Brain microvascular endothelial cell (primary cell): ENCODE measurements around the gene CACNA2D4.

Experiments
- DNase-seq: peaks from one replicate; pipeline ENCODE4 v3.0.0-alpha.2; 2020
- H3K27ac ChIP-seq: fragments of 250-450 bp; sonication (Bioruptor Pico); 2 replicates; pipeline ENCODE4 v1.5.1; 2020; ENCODE audit warnings: mild to moderate bottlenecking, moderate library complexity
- H3K27me3 ChIP-seq: fragments of 250-450 bp; sonication (Bioruptor Pico); replicated peaks from 2 replicates; pipeline ENCODE4 v1.5.1; 2020; ENCODE audit warnings: mild to moderate bottlenecking
- H3K36me3 ChIP-seq: fragments of 250-450 bp; sonication (Bioruptor Pico); replicated peaks from 2 replicates; pipeline ENCODE4 v1.5.1; 2020; ENCODE audit warnings: mild to moderate bottlenecking
- H3K4me3 ChIP-seq: 2 replicates; pipeline ENCODE4 v1.5.1; 2011; ENCODE audit warnings: low read depth, mild to moderate bottlenecking, control low read depth, low read length, moderate library complexity
- CTCF ChIP-seq: IDR thresholded peaks from 2 replicates; pipeline ENCODE4 v1.5.1; 2011; ENCODE audit warnings: low read depth, mild to moderate bottlenecking, moderate library complexity, low read length, control low read depth, inconsistent platforms; ENCODE audit errors: missing control alignments
- in situ Hi-C: cut with HindIII; loops from 2 replicates; pipeline ENCODE4 v1.10.0; 2017; ENCODE audit warnings: low sequenced_read_pairs, low pct_ligation_motif_present

CACNA2D4 gene

DNA sequence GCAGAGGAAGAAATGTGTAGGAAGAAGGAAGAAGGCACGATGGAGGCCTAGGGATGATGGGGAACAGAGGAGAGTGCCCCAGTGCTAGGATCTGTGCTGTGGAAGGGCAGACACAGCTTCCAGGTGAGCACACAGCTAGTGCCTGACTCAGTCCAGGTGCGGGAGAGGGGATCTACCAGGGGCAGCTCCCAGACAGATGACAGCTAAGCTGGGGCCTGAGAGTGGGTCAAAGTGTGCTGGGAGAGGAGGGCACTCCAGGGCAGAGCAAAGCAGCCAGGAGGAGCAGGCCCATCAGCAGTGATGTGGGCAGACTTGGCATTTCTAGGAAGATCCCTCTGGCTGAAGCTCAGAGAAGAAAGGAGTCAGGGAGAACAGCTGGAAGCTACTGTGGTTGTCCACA, 61.4 kb downstream of the CACNA2D4 start:
- no peak for TF ChIP-seq CTCF
- no peak overlapping the region for H3K4me3 ChIP-seq
- no peaks in the 10 kb centered on the region for H3K36me3 ChIP-seq
- in situ Hi-C loops = no loop called here
- no peak overlapping the region for H3K27ac ChIP-seq
- no peaks in the 10 kb centered on the region for H3K27me3 ChIP-seq
- no peak for DNase-seq

GRCh38 chr12:1855241-1855640, 63.2 kb downstream of the CACNA2D4 start:
- no peak overlapping the region for H3K4me3 ChIP-seq
- no peak overlapping the region for H3K27ac ChIP-seq
- in situ Hi-C loops = no loop called here
- H3K27me3 ChIP-seq = no peaks in the 10 kb centered on the region
- H3K36me3 ChIP-seq = no peaks in the 10 kb centered on the region
- no peak for DNase-seq
- no peak for TF ChIP-seq CTCF

DNA sequence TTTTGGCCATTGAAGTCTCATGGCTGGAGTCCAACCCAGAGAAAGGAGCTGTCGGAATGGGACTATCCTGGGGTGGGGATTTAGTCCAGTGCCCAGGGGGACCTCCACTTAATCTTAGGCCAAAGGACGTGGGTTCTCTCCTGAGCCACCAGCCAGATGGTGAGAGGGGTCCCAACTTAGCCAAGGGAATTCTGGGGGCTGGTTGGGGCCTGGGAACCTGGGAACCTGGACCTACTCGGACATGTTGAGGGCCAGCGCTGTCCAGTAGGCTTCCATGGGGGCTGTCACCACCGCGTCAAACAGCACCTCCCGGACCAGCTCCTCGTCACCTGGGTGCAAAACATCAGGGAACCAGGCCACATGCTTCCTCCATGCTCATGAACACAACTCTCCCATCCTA, 64.7 kb downstream of the CACNA2D4 start:
- DNase-seq = no peak
- Histone ChIP-seq H3K36me3 (no peaks in the 10 kb centered on the region), H3K4me3 (no peak overlapping the region), H3K27ac (no peak overlapping the region), H3K27me3 (no peaks in the 10 kb centered on the region)
- no peak for TF ChIP-seq CTCF
- in situ Hi-C loops = no loop called here

DNA sequence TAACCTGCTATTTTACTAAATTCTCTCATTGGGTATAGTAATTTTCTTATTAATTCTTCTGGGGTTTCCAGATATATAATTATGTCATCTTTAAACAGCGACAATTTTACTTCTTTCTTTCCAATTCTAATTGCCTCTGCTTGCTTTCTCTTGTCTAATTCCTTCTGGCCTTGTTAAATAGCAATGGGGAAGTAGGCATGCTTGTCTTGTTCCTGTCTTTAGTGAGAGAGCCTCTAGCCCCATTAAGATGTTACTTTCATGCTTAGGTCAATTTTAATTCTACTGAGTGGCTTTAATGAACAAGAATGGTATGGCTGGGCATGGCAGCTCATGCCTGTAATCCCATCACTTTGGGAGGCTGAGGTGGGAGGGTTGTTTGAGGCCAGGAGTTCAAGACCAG, 66.4 kb downstream of the CACNA2D4 start:
- in situ Hi-C loops = no loop called here
- no peak for TF ChIP-seq CTCF
- DNase-seq = no peak
- H3K4me3 ChIP-seq = no peak overlapping the region
- no peaks in the 10 kb centered on the region for H3K27me3 ChIP-seq
- H3K36me3 ChIP-seq = no peaks in the 10 kb centered on the region
- no peak overlapping the region for H3K27ac ChIP-seq

DNA sequence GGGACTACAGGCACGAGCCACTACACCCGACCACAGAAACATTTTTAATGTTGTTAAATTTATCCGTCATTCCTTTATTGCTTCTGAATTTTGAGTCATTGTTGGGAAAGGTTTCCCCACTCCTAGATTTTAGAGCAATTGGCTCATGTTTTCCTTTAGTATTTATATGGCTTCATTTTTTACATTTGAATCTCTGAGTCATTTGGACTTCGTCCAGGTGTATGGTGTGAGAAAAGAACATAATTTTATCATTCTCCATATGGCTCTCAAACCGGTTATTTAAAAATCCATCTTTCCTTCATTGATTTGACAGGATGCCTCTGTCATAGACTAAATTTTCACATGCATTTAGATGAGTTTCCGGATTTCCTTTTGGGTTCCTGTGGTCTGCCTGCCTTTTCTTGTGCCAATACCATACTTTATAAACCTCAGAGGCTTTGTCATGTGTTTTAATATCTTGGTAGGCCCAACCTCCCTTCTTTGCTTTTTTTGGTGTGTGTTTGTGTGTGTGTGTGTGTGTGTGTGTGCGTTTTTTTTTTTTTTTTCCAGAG, 67.2 kb downstream of the CACNA2D4 start:
- Histone ChIP-seq H3K27me3 (no peaks in the 10 kb centered on the region), H3K36me3 (no peaks in the 10 kb centered on the region), H3K27ac (no peak overlapping the region), H3K4me3 (no peak overlapping the region)
- DNase-seq = peak; percentile 34
- in situ Hi-C loops = no loop called here
- no peak for TF ChIP-seq CTCF

GRCh38 chr12:1848745-1849144, 69.7 kb downstream of the CACNA2D4 start:
- no peak for TF ChIP-seq CTCF
- no peak for DNase-seq
- Histone ChIP-seq H3K27me3 (no peaks in the 10 kb centered on the region), H3K4me3 (no peak overlapping the region), H3K36me3 (no peaks in the 10 kb centered on the region), H3K27ac (no peak overlapping the region)
- in situ Hi-C loops = no loop called here
